ENCODE data around the gene DYRK3. TPM values are rescaled to one million over a fixed set of nuclear protein-coding genes. Genes with fewer than 3 reads are reported as not detected.

The DYRK3 gene
- total and polyA plus RNA-seq, 10 of the 15 experiments (the other 5 are each of a cell fraction or from before 2014, with no cell fraction given), result 1.6 to 12.9 (median 10.3) TPM

DNA sequence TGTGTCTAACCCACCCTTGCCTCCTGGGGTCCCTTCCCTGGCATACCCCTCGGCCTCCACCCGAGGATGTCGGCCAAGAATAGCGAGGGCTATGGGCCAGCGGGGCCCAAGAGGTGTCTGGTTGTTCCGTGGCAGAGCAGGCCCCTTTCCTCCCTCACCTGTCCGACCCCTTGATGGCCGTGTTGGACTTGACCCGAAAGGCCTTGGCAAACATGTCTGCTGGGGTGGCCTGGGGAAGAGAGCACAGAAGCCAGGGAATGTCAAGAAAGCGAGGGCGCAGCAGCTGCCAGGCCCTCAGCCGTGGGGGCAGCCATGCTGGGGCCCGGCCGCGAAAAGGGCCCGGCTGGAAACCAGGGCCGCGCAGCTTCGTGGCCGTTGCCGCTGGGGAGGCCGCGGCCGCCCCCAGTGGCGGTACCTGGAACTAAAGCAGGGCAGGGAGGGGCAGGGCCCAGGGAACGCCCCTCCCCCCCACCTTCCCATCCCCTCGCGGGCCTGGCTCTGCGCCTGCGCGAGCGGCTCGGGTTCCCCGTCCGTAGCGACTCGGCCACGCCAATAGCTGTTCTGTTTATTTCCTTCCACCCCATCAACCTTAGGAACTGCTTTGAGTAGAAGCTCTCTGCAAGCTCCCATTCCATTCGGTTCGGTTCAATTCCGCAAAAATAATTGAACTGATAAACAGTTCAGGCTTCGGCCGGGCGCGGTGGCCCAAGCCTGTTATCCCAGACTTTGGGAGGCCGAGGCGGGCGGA is 23.0 kb upstream of the DYRK3 start, which contains the start of gene EIF2D:
Gene EIF2D, minus strand, starts transcription at position 337 of the 748 bp plus-strand sequence. Its CDS starts 123 bp downstream, at position 214.
- H3K79me2 ChIP-seq (ENCODE audit: control insufficient read depth, insufficient read depth, low read length), result peaks cover 22% of the 10 kb centered on the region
- peak; percentile 58 for DNase-seq (ENCODE audit: low read depth, low spot score)
- H3K27me3 ChIP-seq (replicated peaks in 1 of 2; ENCODE audit: control insufficient read depth in 2 of 2, insufficient read depth in 2 of 2, low read length in 1 of 2), result no peaks in the 10 kb centered on the region
- BruUV-seq (replicated peaks), result no TSS peak
- peak within 1 kb of the TSS; percentile 83 for H3K9ac ChIP-seq (ENCODE audit: control insufficient read depth, insufficient read depth, low read length)
- no peak for FAIRE-seq
- no peaks in the 10 kb centered on the region; the same call in 1 of the 2 replicates for H4K20me1 ChIP-seq (ENCODE audit: control insufficient read depth, insufficient read depth)
- peak; percentile 82 for ATAC-seq
- peak within 1 kb of the TSS; percentile 98 for H2AFZ ChIP-seq (ENCODE audit: control insufficient read depth, low read depth, low read length)
- peak within 1 kb of the TSS; percentile 83 for H3K4me3 ChIP-seq
- intact Hi-C loops (cut with micrococcal nuclease; ENCODE audit: unreplicated experiment) (loop anchor here (2.0 kb wide), 1 partner anchor 22 kb away; the partner anchor contains the start of gene DYRK3), in situ Hi-C loops (cut with MboI) (no loop called here)
- WGBS (ENCODE audit: insufficient coverage, insufficient replicate concordance, low lambda C conversion rate, missing lambda C conversion rate), result 16% methylated on average over 41 of the region's 48 CpGs
- ChIA-PET SMC1A (ENCODE audit: uncharacterized antibody, unreplicated experiment) (interaction anchor here (0.6 to 5.5 kb wide), 12 partner anchors 17 to 376 kb away, joined by 3 to 46 read pairs (median 4); partner anchors contain the start of genes DYRK3 and IKBKE), POLR2A (interaction anchor here (0.5 to 2.0 kb wide), 13 partner anchors 19 to 1008 kb away, joined by 3 to 13 read pairs (median 4); partner anchors contain the start of gene DYRK3), CTCF (interaction anchor here (0.6 to 11.3 kb wide), 22 partner anchors 9 to 369 kb away, joined by 3 to 197 read pairs (median 4); partner anchors contain the start of gene DYRK3), RAD21 (ENCODE audit: unreplicated experiment) (interaction anchor here (0.6 to 6.3 kb wide), 10 partner anchors 9 to 191 kb away, joined by 3 to 45 read pairs (median 5); partner anchors contain the start of gene DYRK3)
- peak within 1 kb of the TSS; percentile 76 for H3K4me2 ChIP-seq (ENCODE audit: control insufficient read depth, insufficient read depth)
- peaks cover 23% of the 10 kb centered on the region for H3K4me1 ChIP-seq (ENCODE audit: control insufficient read depth, insufficient read depth, low read length)
- peak within 1 kb of the TSS; percentile 80 for H3K27ac ChIP-seq (ENCODE audit: control insufficient read depth, insufficient read depth)
- peaks cover 0 to 1% of the 10 kb centered on the region in 2 experiments; a peak in 1 of 4 replicates for H3K36me3 ChIP-seq (ENCODE audit: control insufficient read depth in 2 of 2, insufficient read depth in 2 of 2, low read length in 1 of 2)
- no peaks in the 10 kb centered on the region for H3K9me3 ChIP-seq (replicated peaks; ENCODE audit: control insufficient read depth, insufficient read depth, low read length)
- peak in 1 of 2 experiments; percentile 69 for TF ChIP-seq IKZF2 (IDR thresholded peaks at IDR 0.05)
- TF ChIP-seq ZNF207 (IDR thresholded peaks at IDR 0.05; ENCODE audit: borderline replicate concordance), result peak; percentile 100
- TF ChIP-seq ASH2L (IDR thresholded peaks at IDR 0.05; ENCODE audit: borderline replicate concordance, low read depth), result peak; percentile 84; the same call in 1 of the 2 replicates
- TF ChIP-seq, protein P1, sequence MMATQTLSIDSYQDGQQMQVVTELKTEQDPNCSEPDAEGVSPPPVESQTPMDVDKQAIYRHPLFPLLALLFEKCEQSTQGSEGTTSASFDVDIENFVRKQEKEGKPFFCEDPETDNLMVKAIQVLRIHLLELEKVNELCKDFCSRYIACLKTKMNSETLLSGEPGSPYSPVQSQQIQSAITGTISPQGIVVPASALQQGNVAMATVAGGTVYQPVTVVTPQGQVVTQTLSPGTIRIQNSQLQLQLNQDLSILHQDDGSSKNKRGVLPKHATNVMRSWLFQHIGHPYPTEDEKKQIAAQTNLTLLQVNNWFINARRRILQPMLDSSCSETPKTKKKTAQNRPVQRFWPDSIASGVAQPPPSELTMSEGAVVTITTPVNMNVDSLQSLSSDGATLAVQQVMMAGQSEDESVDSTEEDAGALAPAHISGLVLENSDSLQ (IDR thresholded peaks at IDR 0.05), result peak; percentile 19; the same call in 1 of the 2 replicates
- TF ChIP-seq TAF1 (IDR thresholded peaks at IDR 0.05; ENCODE audit: borderline replicate concordance, low read depth, low read length), result peak; percentile 98
- peak; percentile 95 for TF ChIP-seq MXI1 (IDR thresholded peaks at IDR 0.05; ENCODE audit: low read depth, low read length)
- no peak for TF ChIP-seq SUPT20H (IDR thresholded peaks at IDR 0.05; ENCODE audit: borderline replicate concordance, control insufficient read depth, low read depth, low read length)
- TF ChIP-seq CHD4 (IDR thresholded peaks at IDR 0.05), result no peak
- TF ChIP-seq BMI1 (IDR thresholded peaks at IDR 0.05; ENCODE audit: borderline replicate concordance), result no peak
- peak; percentile 87 for TF ChIP-seq SIN3A (IDR thresholded peaks at IDR 0.05; ENCODE audit: low read depth, low read length)
- TF ChIP-seq SKIL (IDR thresholded peaks at IDR 0.05; ENCODE audit: low read depth, poor library complexity, severe bottlenecking), result no peak
- TF ChIP-seq TCF12 (IDR thresholded peaks at IDR 0.05; ENCODE audit: low read depth, low read length), result peak; percentile 88
- peak; percentile 61; the same call in 1 of the 2 replicates for TF ChIP-seq PAX5 (IDR thresholded peaks at IDR 0.05; ENCODE audit: borderline replicate concordance, low read depth, low read length)
- TF ChIP-seq DPF2 (IDR thresholded peaks at IDR 0.05), result peak; percentile 76
- TF ChIP-seq ZSCAN29 (IDR thresholded peaks at IDR 0.05), result peak; percentile 51; the same call in 1 of the 2 replicates
- no peak for TF ChIP-seq IRF5 (IDR thresholded peaks at IDR 0.05; ENCODE audit: borderline replicate concordance)
- no peak for TF ChIP-seq USF1 (IDR thresholded peaks at IDR 0.05; ENCODE audit: borderline replicate concordance, extremely low read length, insufficient read depth, low read depth, low read length)
